SK-N-DZ (cell line): ENCODE results near the gene EPPIN. TPM values are rescaled to one million over a fixed set of nuclear protein-coding genes. Genes with fewer than 3 reads are reported as not detected.
"Not testable (repeated sequence)": the region's sequence is repeated elsewhere in the genome, so short reads cannot be mapped to it uniquely, and the experiment has no call there.

ENCODE experiments used
- DNase-seq: peaks from one replicate; pipeline ENCODE4 v3.0.0-alpha.2; 2015; ENCODE audit warnings: low spot score
- polyA plus RNA-seq, 2 experiments: library from polyadenylated mRNA; depleted of rRNA; stranded (reverse); fragments of >200 nt; gene quantifications; 2 replicates each; pipeline ENCODE4 v1.2.3, GENCODE V29; 2014

EPPIN gene
- polyA plus RNA-seq (2014; cell fraction: cytosol; rRNA removed), result not detected in 2 replicates
- not detected in 2 replicates for polyA plus RNA-seq (2014; cell fraction: nucleus; rRNA removed)

GRCh38 chr20:45547206-45547770, at the start of gene EPPIN:
Gene EPPIN (minus strand): TSS chr20:45547401. CDS start chr20:45547357, 44 bp downstream.
- no peak for DNase-seq

- no peak for DNase-seq
Measured at GRCh38 chr20:45595235-45595634, 48.0 kb upstream of the EPPIN start.

DNA sequence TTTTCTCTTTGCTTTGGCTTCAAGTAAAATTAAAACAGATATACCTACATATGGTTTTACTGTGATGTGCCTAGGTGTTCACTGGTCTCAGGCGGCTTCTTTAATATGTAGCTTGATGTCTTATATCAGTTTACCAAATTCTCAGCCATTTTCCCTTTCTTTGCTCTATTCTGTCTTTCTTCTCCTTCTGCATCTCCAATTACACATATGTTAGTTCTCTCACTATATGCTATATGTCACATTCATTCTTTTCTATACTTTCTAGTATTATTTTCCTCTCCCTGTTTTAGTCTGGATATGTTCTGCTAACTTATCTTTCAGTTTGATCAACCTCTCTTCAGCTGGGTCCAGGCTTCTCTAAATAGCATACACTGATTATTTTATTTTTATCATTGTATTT, 46.3 kb upstream of the EPPIN start:
- no peak for DNase-seq

- DNase-seq, result peak; percentile 49
Measured at GRCh38 chr20:45592574-45593189, 45.5 kb upstream of the EPPIN start.

DNA sequence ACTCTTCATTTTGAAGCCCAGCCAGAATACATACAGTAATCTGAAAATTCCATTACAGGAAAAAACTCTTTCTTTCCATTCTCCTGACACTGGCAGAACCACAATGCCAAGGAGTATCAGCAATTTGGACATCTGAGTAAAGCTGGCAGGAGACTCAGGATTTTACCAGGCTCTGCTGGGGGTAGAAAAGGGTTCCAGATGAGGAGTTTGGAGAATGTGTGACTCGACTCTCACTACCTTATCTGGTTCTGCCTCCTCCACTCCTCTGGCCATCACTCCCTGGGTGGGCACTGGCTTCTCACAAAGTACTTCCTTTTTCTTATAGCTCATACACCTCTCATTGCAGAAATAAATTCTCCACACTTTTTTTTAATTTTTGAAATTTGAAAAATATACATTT, 42.5 kb upstream of the EPPIN start:
- no peak for DNase-seq

DNA sequence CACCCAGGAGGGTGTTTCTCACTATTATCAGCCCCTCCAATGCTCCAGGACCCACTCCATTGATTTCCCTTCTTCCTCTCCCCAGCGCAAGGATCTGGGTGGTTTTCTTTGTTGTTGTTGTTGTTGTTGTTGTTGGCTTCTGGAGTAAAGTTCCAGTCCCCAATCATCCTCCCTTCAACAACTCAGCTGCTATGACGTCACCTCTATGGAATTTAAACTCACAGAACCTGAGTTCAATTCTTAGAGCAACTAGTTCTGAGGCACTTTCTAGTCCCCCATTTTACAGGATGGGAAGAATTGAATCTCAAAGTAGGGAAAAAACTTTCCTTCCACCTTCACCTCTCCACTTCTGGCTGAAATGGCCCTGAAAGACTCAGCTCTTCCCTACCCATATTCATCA, 41.6 kb upstream of the EPPIN start:
- no peak for DNase-seq

DNA sequence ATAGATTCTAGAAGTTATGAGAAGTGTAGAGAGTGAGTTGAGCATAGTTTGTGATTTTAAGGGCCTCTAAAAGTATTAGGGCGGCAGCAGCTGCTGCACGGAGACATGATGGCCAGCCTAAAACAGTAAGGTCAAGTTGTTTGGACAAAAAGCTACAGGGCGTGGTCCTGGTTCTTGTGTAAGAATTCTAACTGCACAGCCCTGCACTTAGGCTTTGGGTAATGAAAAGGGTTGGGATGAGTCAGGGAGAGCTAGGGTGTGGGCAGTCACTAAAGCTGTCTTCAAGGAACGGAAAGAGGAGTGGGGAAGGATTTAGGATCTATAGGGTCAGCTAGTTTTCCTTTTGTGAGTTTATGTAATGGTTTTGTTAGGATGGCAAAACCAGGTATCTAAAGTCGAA, 38.8 kb upstream of the EPPIN start:
- not testable (repeated sequence) for DNase-seq

DNA sequence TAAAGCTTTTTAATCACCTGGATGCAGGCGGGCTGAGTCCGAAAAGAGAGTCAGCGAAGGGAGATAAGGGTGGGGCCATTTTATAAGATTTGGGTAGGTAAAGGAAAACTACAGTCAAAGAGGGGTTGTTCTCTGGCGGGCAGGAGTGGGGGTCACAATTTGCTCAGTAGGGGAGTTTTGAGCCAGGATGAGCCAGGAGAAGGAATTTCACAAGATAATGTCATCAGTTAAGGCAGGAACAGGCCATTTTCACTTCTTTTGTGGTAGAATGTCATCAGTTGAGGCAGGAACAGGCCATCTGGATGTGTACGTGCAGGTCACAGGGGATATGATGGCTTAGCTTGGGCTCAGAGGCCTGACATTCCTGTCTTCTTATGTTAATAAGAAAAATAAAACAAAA, 37.1 kb upstream of the EPPIN start:
- not testable (repeated sequence) for DNase-seq

- no peak for DNase-seq
Measured at GRCh38 chr20:45583502-45583901, 36.3 kb upstream of the EPPIN start.

DNA sequence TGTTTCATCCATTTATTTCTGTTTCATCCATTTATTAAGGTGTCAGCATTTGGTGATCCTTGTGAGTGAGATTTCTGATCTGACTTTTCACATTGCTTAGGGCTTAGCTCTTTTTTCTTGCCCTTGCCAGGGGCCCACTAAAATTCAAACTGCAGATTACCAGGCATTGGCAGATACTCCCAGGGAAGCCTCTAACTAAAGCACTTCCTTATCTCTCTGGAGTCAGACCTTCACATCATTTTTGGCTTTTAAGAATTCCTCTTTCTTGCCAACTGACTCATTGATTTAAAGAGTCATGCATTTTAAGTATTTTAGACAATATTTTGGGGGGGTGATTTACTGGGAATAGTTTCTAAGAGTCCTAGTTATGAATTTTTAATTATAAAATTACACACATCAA, 34.5 kb upstream of the EPPIN start:
- DNase-seq, result no peak

GRCh38 chr20:45579184-45579583, 32.0 kb upstream of the EPPIN start, which contains the start of gene WFDC8:
Gene WFDC8 (minus strand): TSS chr20:45579284. CDS start chr20:45579247, 37 bp downstream.
- no peak for DNase-seq

- no peak for DNase-seq
Measured at GRCh38 chr20:45578231-45578630, 31.0 kb upstream of the EPPIN start.

DNA sequence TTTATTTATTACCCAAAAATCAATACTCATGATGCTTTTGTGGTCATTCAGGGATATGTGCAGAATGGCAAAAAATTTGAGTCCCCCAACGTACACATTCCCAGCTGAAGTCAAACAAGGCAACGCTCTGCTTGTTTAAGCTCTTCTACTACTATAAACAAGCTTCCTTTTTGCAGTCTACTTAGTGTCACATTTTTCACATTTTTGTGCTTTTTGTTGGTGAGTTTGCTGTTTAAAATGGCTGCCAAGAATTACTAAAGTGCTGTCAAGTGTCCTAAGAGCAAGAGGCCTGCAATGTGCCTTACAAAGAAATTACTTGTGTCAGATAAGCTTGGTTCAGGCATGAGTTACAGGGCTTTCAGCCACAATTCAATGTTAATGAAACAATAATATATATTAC, 29.8 kb upstream of the EPPIN start:
- DNase-seq, result no peak

DNA sequence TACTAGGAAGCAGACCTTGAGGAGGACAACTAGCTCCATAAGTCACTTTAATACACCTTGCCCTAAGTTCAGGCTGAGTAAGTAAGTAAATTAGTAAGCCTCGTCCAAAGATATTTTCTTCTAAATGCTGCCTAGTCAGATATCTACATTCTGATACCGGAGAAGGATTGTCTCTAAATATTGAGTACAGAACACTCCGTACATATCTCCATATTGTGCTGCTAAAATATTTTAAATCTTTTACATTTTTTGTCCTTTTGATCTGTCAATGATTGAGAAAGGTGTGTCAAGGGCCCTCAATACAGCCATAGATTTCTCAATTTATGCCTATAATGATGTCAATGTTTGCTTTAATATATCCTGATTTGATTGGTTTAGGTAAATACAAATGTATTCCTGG, 28.7 kb upstream of the EPPIN start:
- no peak for DNase-seq

- DNase-seq, result not testable (repeated sequence)
Measured at GRCh38 chr20:45569650-45570049, 22.4 kb upstream of the EPPIN start.

DNA sequence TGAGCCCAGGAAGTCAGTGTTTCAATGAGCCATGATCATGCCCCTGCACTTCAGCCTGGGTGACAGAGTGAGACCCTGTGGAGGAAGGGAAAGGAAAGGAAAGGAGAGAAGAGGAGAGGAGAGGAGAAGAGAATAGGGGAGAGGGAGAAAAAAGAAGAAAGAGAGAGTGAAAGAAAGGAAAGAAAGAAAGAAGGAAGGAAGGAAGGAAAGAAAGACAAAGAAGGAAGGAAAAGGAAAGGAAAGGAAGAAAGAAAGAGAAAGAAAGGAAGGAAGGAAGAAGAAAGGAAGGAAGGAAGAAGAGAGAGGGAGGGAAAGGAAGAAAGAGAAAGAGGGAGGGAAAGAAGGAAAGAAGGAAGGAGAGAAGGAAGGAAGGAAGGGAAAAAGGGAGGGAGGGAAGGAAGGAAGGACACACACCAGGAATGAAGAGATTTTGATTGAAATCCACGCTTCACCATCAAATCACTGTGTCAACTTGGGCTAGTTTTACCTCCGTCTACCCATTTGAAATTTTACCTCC, 17.6 kb upstream of the EPPIN start:
- no peak for DNase-seq

GRCh38 chr20:45555198-45555597, 8.0 kb upstream of the EPPIN start:
- DNase-seq, result no peak

- no peak for DNase-seq
Measured at GRCh38 chr20:45552456-45552855, 5.3 kb upstream of the EPPIN start.

DNA sequence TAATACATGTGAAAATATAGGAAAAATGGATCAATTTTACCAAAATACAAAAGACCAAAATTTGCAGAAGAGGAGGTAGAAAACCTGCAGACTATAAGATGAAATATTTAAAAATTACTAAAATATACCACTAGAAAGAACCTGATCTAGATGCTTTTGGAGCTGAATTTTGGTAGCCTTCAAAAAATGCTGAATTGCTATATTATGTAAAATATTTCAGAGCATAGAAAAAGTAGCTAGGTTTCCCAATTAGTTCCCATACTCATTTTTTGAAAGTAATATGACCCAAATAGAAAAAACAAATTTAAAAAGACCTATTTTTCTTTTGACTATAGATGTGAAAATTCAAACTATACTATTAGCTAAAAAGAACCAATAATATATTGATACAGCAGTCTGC, 3.6 kb upstream of the EPPIN start:
- no peak for DNase-seq

GRCh38 chr20:45548410-45548809, 1.2 kb upstream of the EPPIN start:
- no peak for DNase-seq

DNA sequence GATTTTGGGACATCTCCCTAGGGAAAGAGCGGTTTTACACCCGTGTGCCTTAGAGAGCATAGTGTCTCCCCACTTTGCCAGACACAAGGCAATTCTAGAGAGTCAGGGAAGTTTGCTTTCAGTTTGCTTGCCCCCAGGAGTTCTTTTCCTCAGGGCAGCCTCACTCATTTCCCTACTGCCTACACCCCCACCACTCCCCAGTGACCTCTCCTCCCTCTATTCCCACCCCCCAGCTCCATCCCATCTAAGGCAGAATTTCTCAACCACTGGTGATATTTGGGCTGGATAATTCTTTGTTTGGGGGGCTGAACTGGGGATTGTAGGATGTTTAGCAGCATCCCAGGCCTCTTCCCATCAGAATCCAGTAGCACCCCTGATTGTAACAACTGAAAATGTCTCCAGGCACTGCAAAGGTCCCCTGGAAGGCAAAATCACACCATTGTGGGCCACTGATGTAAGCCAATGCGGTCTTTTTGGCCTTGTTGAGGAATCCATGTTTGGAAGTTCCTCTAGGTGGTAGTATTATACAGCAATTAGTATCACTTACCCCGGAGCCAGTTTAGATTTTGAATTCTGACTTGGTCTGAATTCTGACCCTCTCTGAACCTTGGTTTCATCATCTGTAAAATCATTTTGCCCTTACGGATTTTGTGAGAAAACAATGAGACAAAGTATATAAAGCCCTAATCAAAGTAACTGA, 1.3 kb downstream of the EPPIN start:
- DNase-seq, result no peak

GRCh38 chr20:45545351-45545750, 1.9 kb downstream of the EPPIN start:
- no peak for DNase-seq

DNA sequence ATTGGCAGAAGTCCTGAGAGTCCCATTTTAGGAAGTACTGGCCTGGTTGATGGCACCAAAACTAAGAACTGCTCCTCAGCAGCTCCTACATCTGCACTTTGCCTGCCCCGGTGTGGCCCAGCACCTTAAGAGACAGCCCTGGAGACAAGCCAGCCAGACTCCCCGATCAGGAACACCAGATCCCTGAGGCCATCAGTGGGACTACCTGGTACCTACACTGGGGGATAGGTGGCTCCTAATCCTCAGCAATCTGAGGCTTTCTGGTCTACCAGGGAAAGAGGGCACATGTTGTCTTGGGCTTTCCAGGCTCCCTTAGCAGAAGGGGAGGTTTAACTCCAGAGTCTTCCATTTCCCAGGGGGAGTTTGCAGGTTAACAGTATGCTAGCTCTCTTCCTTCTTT, 7.8 kb downstream of the EPPIN start, which contains the start of gene WFDC6:
TSS of gene WFDC6 (minus strand) at position 101 of the 400 bp plus-strand sequence. CDS start at position 26, 75 bp downstream.
- DNase-seq, result no peak
